GM12872 (cell line): ENCODE measurements around the gene TLE1.

Experiments used
- TF ChIP-seq, protein P1 (sequence below): IDR thresholded peaks from 3 replicates; pipeline ENCODE4 v1.5.1; 2011; ENCODE audit warnings: low read depth, mild to moderate bottlenecking, low read length, moderate library complexity; ENCODE audit not compliant: insufficient read depth

The TLE1 gene

DNA sequence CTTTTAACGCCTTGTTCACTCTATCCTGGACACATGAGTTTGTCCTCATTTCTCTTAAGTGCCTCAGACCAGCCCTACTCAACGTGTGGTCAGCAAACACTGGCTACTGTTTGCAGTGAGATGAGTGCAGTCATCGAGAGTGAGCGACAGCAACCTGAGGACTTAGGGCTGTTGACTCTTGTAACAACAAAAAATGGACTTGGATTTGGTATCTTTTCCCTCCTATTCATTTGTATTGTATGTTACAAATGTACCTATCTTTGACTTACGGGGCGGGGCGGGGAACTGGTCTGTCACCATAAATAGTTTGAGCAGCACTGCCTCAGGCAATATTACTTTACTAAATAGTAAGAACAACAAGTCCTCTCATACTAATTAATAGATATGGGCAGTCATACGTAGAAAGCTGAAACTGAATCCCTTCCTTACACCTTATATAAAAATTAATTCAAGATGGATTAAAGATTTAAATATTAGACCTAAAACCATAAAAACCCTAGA lies 84.1 kb downstream of the TLE1 start:
- TF ChIP-seq, protein P1, sequence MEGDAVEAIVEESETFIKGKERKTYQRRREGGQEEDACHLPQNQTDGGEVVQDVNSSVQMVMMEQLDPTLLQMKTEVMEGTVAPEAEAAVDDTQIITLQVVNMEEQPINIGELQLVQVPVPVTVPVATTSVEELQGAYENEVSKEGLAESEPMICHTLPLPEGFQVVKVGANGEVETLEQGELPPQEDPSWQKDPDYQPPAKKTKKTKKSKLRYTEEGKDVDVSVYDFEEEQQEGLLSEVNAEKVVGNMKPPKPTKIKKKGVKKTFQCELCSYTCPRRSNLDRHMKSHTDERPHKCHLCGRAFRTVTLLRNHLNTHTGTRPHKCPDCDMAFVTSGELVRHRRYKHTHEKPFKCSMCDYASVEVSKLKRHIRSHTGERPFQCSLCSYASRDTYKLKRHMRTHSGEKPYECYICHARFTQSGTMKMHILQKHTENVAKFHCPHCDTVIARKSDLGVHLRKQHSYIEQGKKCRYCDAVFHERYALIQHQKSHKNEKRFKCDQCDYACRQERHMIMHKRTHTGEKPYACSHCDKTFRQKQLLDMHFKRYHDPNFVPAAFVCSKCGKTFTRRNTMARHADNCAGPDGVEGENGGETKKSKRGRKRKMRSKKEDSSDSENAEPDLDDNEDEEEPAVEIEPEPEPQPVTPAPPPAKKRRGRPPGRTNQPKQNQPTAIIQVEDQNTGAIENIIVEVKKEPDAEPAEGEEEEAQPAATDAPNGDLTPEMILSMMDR: no peak

DNA sequence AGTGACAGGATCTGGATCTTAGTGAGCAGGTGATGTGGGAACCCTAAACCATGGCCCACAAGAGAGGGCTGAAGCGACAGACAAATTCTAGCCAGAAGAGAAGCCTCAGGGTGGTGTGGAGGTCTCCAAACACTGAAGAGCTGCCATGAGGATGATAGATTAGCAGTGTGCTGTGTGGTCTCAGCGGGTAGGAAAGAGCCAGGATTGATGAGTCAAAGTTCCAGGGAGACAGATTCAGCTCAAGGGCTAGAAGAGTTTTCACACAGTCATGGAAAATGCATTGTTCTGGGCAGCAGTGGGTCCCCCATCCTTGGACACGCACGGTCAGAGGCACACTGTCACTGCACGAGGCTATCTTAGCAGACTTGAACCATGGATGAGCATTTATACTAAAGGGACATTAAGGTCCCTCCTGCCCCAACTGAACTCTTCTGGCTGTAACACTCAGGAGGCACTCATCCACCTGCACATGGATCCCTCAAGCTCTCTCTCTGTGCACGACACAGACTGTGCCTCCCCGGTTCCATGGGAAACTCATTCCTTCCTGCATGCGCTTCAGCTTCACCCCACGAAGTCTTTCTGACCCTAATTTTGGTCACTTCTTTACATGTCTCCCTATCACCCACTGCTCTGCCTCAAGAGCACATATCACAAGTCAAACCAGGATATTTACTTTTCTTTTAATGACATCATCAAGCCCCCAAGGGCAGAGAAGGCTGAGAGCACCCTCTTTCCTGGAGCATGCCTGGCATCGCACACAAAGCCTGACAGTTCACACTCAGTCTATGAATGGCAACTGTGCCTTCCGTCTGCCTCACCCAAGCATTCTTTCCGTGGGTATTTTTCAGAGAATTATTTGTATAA lies 84.8 kb downstream of the TLE1 start:
- TF ChIP-seq, protein P1: no peak

DNA sequence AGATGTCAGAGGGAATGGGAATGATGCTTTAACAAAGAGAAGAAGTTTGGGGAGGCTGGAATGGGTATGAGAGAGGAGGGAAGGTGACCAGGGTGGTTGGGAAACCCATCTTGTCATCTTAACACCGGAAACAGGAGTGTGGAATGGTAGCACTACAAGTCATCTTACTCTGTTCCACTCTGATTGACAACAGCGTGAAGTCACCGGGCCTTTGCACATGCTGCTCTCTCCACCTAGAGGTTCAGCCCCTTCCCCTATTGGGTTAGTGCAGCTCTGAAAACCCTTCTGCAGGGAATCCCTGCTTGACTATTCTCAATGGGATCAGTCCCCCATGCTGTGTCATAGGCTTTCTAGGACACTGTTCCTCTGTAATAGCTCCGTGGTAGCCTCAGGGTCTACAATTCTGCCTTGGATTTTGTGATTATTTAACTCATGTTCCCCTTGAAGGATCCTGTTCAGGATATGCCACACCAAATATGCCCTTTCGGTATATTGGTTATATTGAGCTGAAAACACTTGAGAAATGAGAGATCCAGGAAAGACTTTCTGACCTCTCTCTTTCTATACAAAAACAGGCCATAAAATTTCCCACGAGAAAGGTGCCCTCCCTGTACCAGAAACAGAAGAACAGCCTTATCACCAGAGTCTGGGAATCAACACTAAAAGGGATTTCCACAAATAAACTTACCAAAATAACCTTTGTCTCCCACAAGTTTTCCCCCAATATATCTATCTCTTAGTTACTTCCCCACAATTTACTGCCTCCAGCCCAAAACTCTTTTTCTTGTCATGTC lies 86.3 kb downstream of the TLE1 start:
- TF ChIP-seq, protein P1: no peak

DNA sequence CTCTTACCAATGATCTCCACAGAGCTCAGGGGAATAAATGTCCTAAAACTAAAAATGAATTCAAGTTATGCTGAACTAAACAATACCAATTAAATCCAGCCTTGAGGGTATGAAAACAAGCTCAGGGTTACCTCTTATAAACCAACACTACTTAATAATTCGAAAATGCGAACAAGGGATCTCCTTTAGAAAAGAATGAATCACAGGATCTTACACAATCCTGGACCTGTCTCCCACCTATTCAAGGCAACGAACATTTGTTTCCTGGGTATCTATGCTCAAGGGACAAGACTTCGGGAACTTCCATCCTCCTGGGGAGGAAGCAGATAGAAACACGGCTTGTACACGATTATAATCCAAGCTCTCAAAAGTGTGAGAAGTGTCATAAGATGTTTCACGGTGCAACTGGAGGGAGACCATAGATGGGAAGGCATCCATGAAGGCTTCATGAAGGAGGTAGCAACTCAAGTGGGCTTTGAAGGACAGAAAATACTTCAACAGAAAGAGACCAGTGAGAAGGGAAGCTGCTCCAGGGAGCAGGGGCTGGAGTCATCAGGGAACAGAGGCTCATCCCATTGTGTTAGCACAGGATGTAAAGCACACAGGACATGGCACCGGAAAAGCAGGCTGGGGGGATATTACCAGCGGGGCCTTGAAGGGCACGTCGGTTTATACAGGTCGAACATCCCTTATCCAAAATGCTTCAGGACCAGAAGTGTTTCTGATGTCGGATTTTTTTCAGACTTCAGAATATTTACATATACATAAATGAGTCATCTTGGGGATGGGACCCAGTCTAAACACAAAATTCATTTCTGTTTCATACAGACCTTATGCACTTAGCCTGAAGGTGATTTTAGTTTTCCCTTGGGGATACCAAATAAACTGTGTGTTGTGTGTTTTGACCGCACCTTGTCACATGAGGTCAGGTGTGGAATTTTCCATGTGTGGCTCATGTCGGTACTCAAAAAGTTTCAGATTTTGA lies 87.4 kb downstream of the TLE1 start:
- TF ChIP-seq, protein P1: no peak

DNA sequence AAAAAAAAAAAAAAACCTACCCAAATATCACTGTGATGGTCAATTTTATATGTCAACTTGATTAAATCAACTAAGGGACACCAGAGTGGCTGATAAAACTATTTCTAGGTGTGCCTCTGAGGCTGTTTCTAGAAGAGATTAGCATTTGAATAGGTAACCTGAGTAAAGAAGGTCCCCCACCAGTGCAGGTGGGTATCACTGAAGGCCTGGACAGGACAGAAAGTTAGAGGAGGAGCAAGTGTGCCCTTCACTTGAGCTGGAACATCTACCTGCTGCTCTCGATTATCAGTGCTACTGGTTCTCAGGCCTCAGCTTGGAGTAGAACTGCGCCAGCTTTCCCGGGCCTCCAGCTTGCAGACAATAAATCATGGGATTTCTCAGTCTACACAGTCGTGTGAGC lies 88.7 kb downstream of the TLE1 start:
- TF ChIP-seq, protein P1: no peak

DNA sequence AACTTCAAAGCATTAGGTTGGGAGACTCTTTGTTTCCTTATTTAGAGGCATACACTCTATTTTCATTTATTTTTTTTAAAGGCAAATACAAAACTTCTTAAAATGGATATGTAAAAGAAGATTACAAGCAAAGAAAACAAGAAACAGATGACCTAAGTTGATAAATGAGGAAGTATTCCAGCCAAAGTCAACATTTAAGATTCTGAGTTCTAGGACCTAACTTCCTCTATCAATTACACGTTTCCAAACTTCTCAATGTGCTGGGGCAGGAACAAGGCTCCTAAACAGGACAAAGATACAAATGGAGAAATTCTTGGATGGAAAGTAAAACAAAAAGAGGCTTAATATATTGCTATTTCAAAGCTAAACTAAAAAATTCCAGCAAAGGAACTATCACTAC lies 89.5 kb downstream of the TLE1 start:
- TF ChIP-seq, protein P1: no peak
